Thymus (tissue), 14 donors: Measurements from ENCODE around the gene GABRQ. TPM values are rescaled to one million over a fixed set of nuclear protein-coding genes. Genes with fewer than 3 reads are reported as not detected.

Source experiments
- DNase-seq, 9 donors: peaks; one replicate each; pipeline ENCODE4 v3.0.0-alpha.2; 2013; ENCODE audit warnings: low spot score in 9 of 9, low read depth in 6 of 9, missing footprints in 1 of 9
- H3K27ac ChIP-seq, 2 donors: one replicate each; pipeline ENCODE4 v1.5.1; 2013; ENCODE audit warnings: control low read depth in 1 of 2, low read depth in 1 of 2, low read length in 1 of 2, mild to moderate bottlenecking in 1 of 2, moderate library complexity in 1 of 2
- H3K27me3 ChIP-seq, 2 donors: one replicate each; pipeline ENCODE4 v1.5.1; 2013; ENCODE audit warnings: low read length in 1 of 2; ENCODE audit not compliant: control insufficient read depth in 2 of 2, insufficient read depth in 1 of 2
- H3K36me3 ChIP-seq, 2 donors: one replicate each; pipeline ENCODE4 v1.5.1; 2013; ENCODE audit warnings: low read length in 1 of 2, mild to moderate bottlenecking in 1 of 2, moderate library complexity in 1 of 2; ENCODE audit not compliant: control insufficient read depth in 2 of 2, insufficient read depth in 2 of 2
- H3K4me1 ChIP-seq, 2 donors: one replicate each; pipeline ENCODE4 v1.5.1; 2013; ENCODE audit warnings: low read length in 2 of 2; ENCODE audit not compliant: control insufficient read depth in 2 of 2, insufficient read depth in 2 of 2
- H3K4me3 ChIP-seq, 2 donors: one replicate each; pipeline ENCODE4 v1.5.1; 2013; ENCODE audit warnings: low read length in 2 of 2, control low read depth in 1 of 2, mild to moderate bottlenecking in 1 of 2
- H3K9me3 ChIP-seq, 2 donors: one replicate each; pipeline ENCODE4 v1.5.1; 2013; ENCODE audit warnings: low read length in 1 of 2, mild to moderate bottlenecking in 1 of 2; ENCODE audit not compliant: control insufficient read depth in 2 of 2, insufficient read depth in 1 of 2
- WGBS: extraction: QIAGEN DNeasy Blood & Tissue Kit; methylation state at CpG from one replicate; pipeline ENCODE4 v1.1.7; 2013; 5-methylcytosine and 5-hydroxymethylcytosine counted together
- long read RNA-seq, 10 donors: transcript quantifications; one replicate each; lab custom pipeline, GENCODE V29; 2026
- polyA plus RNA-seq: library from polyadenylated mRNA; stranded (reverse); fragments of 200-250 nt; gene quantifications from one replicate; pipeline ENCODE4 v1.2.3, GENCODE V29; 2013
- total RNA-seq: library from RNA; stranded (reverse); fragments of 120-200 nt; gene quantifications from one replicate; pipeline ENCODE4 v1.2.4, GENCODE V29; 2013
- donor health status: healthy.

The GABRQ gene
- 0.09 TPM for total RNA-seq
- 0.09 TPM for polyA plus RNA-seq
- long read RNA-seq, donor 1, result 0 reads
- long read RNA-seq, donor 2, result 0 reads
- long read RNA-seq, donor 3, result 0 reads
- long read RNA-seq, donor 4, result 0 reads
- long read RNA-seq, donor 5, result 0 reads
- long read RNA-seq, donor 6, result 0 reads
- long read RNA-seq, donor 7, result 0 reads
- long read RNA-seq, donor 8, result 0 reads
- long read RNA-seq, donor 9, result 0 reads
- long read RNA-seq, donor 10, result 0 reads

DNA sequence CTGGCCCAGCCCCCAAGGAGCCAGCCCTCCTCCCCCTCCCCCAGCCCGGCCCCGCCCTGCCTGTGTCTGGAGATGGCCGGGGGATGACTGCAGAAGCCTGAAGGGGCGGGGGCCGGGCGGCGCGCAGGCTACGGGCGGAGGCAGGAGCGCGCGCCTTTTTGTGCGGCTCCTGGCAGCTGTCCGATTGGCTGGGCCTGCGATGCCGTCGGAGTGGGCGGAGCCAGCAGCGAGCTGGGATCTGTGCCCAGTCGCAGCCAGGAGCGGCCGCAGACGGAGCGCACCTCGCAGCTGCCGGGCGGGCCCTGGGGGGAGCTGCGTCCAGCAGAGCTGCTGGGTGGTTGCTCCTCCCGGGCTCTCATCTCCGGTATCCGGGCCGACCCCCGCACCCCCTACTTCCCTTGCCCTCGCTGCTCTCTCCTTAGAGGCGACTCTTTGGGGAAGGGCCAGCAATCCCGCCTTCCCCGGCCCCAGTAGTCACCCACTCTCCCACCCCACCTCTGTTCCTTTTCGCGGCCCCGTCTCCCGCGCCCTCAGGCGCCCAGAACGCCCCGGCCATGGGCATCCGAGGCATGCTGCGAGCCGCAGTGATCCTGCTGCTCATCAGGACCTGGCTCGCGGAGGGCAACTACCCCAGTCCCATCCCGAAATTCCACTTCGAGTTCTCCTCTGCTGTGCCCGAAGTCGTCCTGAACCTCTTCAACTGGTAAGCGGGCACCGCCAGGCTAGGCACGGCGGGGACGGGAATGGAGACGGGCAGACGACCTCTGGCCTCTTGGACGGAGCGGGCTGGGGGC lies at the start of gene GABRQ:
TSS of gene GABRQ (plus strand) at position 247 of the 794 bp plus-strand sequence. CDS start at position 555, 308 bp downstream.
- peak in 2 of 9 donors; percentile 1 to 5 for DNase-seq
- H3K36me3 ChIP-seq, result no peaks in the 10 kb centered on the region
- H3K4me1 ChIP-seq, result peaks cover 0 to 3% of the 10 kb centered on the region in 2 donors
- WGBS, result 4% methylated on average over 64 of the region's 64 CpGs
- H3K4me3 ChIP-seq, result no peak within 1 kb of the TSS
- no peak within 1 kb of the TSS for H3K27ac ChIP-seq
- no peaks in the 10 kb centered on the region for H3K9me3 ChIP-seq
- H3K27me3 ChIP-seq, result peaks cover 10 to 35% of the 10 kb centered on the region in 2 donors

DNA sequence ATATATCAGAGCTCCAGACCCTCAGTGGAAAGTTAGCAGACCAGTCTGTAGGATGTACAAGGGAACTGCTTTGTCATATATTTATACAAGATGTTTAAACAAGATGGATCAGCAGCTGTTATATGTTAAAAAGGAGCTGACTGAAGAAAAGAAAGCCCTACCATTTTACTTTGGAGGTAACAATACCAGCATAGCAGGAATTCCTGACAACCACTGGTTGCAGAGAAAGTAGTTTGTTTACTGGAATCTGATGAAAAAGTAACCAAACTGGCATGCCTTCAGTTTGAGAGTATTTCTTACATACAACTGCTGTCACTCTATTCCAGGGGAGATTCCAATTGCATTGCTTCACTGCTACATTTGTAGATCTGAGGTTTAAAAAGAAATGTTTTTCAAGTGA lies 49.5 kb upstream of the GABRQ start:
- Histone ChIP-seq H3K27ac (no peak overlapping the region), H3K4me1 (no peaks in the 10 kb centered on the region), H3K4me3 (no peak overlapping the region), H3K27me3 (no peaks in the 10 kb centered on the region), H3K36me3 (no peaks in the 10 kb centered on the region), H3K9me3 (no peaks in the 10 kb centered on the region)
- DNase-seq, result no peak

DNA sequence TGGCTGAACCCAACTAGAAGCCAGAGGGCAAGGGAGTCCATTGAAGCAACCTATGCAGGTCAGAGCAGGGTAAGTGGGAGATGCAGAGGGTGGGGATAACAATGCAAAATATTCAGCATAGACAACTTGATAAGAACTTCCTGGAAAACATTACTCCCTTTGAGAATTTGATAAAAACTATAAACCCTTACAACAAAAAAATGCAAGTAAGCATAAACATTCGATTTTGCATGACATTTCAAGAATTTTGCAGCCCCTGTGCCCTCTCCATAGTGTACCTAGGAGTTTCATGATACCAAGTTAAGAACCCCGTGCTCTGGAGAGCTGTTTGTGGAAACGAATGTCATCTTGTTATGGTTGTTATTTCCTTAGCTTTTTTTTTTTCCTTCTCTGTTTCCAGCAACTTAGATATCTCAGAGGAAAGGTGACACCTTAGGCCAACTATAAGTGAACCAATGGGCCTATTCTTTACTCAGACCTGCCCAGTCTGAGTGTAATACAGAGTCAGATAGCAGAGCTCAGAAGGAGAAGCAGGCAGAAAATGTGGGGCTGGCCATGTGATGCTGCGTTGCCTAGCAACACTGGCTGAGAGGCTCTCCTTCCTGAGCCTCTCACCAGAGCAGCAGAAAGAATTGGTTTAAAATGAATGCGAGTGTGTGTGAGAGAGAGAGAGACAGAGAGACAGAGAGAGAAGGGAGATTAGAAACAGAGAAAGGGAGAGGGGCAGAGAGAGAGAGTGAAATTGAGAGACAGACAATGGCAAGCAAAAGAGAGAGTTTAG lies 36.7 kb upstream of the GABRQ start:
- Histone ChIP-seq H3K4me1 (no peaks in the 10 kb centered on the region), H3K27ac (no peak overlapping the region), H3K4me3 (no peak overlapping the region), H3K9me3 (no peaks in the 10 kb centered on the region), H3K36me3 (no peaks in the 10 kb centered on the region), H3K27me3 (no peaks in the 10 kb centered on the region)
- no peak for DNase-seq
- 55% methylated on average over 5 of the region's 5 CpGs for WGBS

DNA sequence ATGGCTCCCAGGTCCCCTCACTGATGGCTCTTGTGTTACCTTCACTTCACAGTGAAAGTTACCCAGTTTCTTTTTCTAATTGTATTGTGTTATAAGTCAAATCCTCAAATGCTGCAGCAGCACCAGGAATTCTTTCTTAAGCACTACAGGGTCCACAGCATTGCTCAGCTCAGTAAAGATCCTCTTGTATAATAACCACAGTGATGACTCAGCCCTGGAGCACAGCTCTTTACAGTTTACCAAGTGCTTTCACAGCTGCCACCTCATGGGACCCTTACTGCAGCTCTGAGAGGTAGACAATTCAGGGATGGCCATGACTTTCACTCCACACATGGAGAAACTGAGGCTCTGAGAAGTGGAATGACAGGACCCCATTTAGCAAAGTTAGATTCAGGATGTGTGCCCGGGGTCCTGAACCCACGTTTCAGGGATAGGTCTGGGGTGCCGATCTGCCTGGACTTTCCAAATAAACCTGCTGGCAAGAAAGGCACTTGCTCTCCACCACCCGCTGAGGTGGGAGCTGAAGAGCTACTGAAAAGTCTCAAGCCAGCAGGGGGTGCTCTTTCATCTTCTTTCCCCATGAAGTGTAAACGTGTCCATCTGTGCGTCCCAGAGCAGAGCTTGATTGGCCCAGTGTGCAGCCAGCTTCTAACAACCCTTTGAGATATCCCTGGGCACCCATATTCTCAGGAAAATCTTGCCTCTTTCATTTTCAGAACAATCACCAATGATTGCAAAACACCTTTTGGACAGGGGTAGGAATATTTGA lies 35.7 kb upstream of the GABRQ start:
- DNase-seq, result no peak
- 73% methylated on average over 6 of the region's 6 CpGs for WGBS

DNA sequence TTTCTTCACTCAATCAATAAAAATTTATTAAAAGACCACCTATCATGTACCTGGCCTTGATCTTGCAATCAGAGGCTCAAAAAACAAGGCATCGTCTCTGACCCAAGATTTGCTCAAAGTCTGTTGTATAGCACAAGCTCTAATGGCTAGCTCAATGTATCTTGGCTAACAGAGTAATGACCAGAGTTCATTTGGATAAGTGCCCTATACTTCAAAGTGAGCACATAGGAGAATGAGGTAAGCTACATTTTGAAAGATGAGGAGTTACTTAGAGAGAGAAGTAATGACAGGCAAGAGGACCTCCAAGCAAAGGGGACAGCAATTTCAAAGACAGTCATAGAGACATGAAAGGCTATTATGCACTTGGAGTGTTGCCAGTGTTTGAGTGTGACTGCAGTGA lies 22.9 kb upstream of the GABRQ start:
- Histone ChIP-seq H3K9me3 (no peaks in the 10 kb centered on the region), H3K4me3 (no peak overlapping the region), H3K4me1 (no peaks in the 10 kb centered on the region), H3K27me3 (no peaks in the 10 kb centered on the region), H3K27ac (no peak overlapping the region), H3K36me3 (no peaks in the 10 kb centered on the region)
- DNase-seq, result no peak
- 96% methylated on average over 1 of the region's 1 CpG for WGBS

More for the DNA sequence above, 35.7 kb upstream of the GABRQ start:
- Histone ChIP-seq H3K27me3 (no peaks in the 10 kb centered on the region), H3K4me3 (no peak overlapping the region), H3K27ac (no peak overlapping the region), H3K36me3 (no peaks in the 10 kb centered on the region), H3K4me1 (no peaks in the 10 kb centered on the region), H3K9me3 (no peaks in the 10 kb centered on the region)

DNA sequence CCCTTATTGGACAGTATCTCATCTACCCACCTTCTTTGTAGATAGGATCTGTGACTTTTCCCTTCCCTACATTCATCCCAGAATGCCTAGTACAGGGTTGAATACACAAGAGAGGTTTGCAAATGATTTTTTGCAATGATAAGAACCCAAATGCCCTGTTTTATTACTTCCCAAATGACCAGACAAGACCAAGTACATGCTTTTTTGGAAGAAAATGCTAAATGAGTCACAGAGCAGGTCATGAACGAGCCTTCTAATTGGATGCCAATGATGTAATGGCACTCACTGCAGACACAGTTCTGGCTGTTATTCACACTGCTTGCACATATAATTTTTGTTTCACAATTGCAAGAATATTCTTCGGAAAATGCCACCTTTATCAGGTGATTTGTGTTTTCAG lies 17.8 kb upstream of the GABRQ start:
- H3K4me1 ChIP-seq, result no peaks in the 10 kb centered on the region
- H3K4me3 ChIP-seq, result no peak overlapping the region
- no peaks in the 10 kb centered on the region for H3K36me3 ChIP-seq
- DNase-seq, result no peak
- WGBS, result 91% methylated on average over 2 of the region's 2 CpGs
- H3K9me3 ChIP-seq, result no peaks in the 10 kb centered on the region
- H3K27ac ChIP-seq, result no peak overlapping the region
- H3K27me3 ChIP-seq, result no peaks in the 10 kb centered on the region

DNA sequence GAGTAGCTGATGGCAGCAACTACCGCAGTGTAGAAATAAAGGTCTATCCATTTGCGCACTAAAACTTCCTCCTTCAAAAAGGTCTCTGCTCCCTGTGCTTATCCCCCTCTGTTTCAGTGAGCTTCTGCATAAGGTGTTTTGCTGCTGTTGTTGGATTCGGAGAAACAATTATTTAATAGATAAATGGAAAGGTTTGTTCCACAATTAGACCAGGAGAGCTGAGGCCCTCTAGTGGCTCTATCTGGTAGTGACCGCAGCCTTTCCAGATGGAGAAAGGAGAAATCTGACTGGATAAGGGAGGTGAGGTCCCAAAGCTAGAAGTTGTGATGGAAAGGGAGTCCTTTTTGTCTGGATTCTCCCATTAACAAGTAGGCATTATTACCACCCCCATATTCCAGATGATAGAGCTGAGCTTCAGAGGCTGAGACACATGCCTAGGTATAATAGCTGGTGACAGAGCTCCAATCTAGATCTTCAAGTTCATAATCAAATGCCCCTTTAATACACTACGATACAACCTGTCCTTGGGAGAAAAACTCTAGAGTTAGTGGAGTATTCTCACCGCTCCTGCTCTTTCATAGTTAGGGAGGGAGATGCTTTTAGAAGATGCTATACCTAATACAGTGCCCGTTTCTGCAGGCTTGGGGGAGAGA lies 5.1 kb upstream of the GABRQ start:
- WGBS, result 59% methylated on average over 7 of the region's 7 CpGs
- H3K4me3 ChIP-seq, result no peak overlapping the region
- H3K27me3 ChIP-seq, result peaks cover 3 to 11% of the 10 kb centered on the region in 2 donors
- H3K9me3 ChIP-seq, result no peaks in the 10 kb centered on the region
- peak in 3 of 9 donors; percentile 1 to 31 (median 24) for DNase-seq
- no peaks in the 10 kb centered on the region for H3K36me3 ChIP-seq
- H3K4me1 ChIP-seq, result no peaks in the 10 kb centered on the region
- H3K27ac ChIP-seq, result no peak overlapping the region

DNA sequence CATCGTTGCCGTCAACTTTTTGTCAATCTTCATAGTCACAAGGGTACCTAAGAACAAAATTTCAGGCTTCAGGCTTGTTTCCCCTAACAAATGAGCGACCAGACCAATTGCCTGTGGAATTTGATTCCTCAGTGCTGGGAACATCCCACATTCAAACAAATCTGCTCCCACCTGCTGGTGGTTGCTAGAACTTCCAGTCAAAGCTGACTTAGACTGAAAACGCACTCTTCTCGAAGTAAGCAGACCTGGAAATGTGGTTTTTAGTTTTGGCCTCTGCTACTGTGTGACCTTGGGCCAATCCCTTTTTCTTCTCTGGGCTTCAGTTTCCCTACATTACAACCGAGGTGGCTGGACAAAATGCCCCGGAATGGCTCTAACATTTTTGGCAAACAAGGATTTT lies 1.8 kb upstream of the GABRQ start:
- no peaks in the 10 kb centered on the region for H3K36me3 ChIP-seq
- no peak overlapping the region for H3K4me3 ChIP-seq
- H3K9me3 ChIP-seq, result no peaks in the 10 kb centered on the region
- H3K27ac ChIP-seq, result no peak overlapping the region
- peaks cover 10 to 35% of the 10 kb centered on the region in 2 donors for H3K27me3 ChIP-seq
- H3K4me1 ChIP-seq, result peaks cover 0 to 3% of the 10 kb centered on the region in 2 donors
- WGBS, result 9% methylated on average over 7 of the region's 7 CpGs
- DNase-seq, result no peak
